DOHH2 (cell line): ENCODE results near the gene HOXC4.

Experiments
- EZH2phosphoT487 ChIP-seq: fragments of 200-600 bp; sonication (generic); IDR thresholded peaks from 2 replicates; pipeline ENCODE4 v1.6.1; 2017; ENCODE audit warnings: borderline replicate concordance, mild to moderate bottlenecking, antibody characterized with exemption, low read length, moderate library complexity, mixed read lengths
- TF ChIP-seq, protein P1 (sequence below): fragments of 200-600 bp; sonication (generic); IDR thresholded peaks from one replicate; pipeline ENCODE4 v1.5.1; 2014; ENCODE audit warnings: antibody characterized with exemption, mild to moderate bottlenecking, low read depth, low read length; ENCODE audit not compliant: poor library complexity, severe bottlenecking

DNA sequence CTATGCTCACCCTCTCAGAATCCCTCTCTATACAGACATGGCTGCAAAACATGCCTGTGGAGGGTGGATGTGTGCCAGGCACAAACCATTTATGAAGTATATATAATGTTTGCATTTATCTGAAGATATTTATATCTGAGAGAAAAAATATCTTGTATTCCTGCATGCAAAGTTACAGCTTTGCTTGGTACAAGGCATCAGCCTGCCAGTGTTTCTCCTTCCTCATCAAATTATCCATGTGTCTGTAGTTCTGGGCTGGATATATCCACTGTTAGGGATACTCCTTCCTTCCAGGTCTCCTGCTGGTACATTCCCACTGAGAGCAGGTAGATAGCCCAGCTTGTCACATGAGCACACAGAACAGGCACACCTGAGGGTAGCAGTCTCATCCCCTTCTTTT lies 12.0 kb downstream of the HOXC4 start:
- TF ChIP-seq, protein P1, sequence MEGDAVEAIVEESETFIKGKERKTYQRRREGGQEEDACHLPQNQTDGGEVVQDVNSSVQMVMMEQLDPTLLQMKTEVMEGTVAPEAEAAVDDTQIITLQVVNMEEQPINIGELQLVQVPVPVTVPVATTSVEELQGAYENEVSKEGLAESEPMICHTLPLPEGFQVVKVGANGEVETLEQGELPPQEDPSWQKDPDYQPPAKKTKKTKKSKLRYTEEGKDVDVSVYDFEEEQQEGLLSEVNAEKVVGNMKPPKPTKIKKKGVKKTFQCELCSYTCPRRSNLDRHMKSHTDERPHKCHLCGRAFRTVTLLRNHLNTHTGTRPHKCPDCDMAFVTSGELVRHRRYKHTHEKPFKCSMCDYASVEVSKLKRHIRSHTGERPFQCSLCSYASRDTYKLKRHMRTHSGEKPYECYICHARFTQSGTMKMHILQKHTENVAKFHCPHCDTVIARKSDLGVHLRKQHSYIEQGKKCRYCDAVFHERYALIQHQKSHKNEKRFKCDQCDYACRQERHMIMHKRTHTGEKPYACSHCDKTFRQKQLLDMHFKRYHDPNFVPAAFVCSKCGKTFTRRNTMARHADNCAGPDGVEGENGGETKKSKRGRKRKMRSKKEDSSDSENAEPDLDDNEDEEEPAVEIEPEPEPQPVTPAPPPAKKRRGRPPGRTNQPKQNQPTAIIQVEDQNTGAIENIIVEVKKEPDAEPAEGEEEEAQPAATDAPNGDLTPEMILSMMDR = no peak
- TF ChIP-seq EZH2phosphoT487 = no peak
